Activated T-cell treated with anti-CD3 and anti-CD28 coated beads, Interleukin-2, amount 50 U/mL, for 1 hour (primary cell): ENCODE results near the gene YEATS2.
A peak's percentile ranks its signal among the peaks of the same experiment; 100 is the strongest.
"Not testable (repeated sequence)": the region's sequence is repeated elsewhere in the genome, so short reads cannot be mapped to it uniquely, and the experiment has no call there.

ENCODE experiments used
- DNase-seq: peaks from one replicate; pipeline ENCODE4 v3.0.0-alpha.2; 2020

The YEATS2 gene

DNA sequence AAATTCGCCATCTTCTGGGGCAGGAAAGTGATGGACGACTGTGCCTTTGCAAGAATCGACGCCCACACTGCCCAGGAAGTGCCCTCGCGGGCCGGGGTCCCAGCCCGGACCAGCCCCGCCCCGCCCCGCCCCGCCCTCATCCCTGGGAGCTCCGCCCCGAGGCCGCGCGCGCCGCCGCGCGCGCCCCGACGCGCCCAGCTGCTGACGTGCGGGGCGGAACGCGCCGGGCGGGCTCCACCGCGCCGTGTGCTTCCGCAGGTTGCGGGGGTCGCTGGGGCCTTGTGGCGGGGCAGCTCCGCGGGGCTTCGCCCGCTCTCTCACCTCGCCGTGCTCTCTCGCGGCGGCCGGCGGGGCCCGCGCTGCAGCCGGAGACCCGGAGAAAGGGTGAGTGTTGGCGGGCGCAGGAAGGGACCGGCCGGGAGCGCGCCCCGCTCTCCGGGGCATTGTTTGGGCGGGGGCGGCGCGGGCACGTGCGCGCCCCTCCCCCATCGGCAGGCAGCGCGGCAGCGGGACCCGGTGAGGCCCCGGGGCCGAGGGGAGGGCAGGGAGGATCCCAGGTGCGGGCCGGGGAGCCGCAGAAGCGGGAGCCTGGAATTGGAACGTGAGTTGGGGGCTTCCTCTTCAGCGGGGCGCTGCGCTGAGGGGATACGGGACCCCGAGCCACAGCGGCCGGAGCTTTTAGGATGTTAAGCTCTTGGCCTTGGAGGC, at the start of gene YEATS2:
Gene YEATS2 (plus strand): TSS at position 188 of the 708 bp plus-strand sequence. CDS start 17,366 bp downstream, outside the sequence.
- DNase-seq: peak; percentile 78

DNA sequence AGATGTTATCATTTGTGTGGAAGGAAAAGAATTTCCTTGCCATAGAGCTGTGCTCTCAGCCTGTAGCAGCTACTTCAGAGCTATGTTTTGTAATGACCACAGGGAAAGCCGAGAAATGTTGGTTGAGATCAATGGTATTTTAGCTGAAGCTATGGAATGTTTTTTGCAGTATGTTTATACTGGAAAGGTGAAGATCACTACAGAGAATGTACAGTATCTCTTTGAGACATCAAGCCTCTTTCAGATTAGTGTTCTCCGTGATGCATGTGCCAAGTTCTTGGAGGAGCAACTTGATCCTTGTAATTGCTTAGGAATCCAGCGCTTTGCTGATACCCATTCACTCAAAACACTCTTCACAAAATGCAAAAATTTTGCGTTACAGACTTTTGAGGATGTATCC, 47.0 kb upstream of the YEATS2 start:
- no peak for DNase-seq

DNA sequence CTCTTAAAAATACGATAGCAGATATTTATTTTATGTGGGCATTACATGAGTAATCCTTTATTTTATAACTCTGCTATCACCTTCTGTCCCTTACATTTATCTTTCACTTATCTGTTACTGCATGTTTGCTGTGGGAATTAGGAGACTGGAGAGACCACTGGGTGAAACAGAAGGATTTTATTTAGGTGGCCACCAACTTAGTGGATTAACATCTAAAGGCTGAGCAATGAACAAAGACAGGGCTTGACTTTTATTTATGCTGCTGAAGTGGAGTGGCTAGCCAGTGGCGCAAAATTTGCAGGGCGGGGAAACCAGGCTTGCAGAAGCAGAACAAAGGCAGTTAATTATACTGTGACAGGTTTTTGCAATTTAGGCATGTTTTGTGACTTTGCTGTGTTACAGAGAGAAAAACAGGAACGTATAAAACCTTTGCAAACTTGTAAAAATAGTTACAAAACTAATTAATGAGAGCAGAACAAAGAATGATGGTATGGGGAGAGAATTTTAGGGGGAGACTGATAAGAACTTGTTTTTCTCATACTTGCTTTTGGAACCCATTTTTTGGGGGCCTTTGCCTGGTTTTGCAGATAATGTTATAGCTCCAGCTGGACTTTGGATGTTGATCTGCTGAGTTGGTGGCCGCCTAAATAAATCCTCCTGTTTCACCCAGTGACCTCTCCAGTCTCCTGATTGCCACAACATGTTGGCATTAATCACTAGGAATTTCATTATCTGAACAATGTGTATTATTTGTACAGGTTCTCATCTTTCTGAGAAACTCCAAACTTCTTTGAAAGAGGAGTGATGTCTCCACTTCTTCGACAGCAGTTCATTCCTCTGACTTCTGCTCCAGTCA, 44.2 kb upstream of the YEATS2 start:
- no peak for DNase-seq

DNA sequence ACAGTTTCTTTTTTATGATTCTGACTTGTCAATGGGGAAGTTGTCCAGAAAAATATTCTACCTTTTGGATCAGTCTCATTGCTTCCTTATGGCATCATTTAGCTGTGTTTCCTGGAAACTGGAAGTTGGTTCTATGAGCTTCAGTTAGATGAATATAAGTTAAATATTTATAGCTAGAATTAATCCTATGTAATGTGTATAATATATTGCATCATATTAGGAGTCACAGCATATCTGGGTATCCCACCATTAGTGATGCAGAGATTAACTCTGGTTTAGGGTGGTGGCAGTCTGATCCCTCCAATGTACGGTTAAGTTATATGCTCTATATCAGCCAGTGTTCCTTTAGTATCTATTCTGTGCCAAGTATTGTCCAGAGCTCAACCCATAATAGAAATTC, 42.9 kb upstream of the YEATS2 start:
- no peak for DNase-seq

DNA sequence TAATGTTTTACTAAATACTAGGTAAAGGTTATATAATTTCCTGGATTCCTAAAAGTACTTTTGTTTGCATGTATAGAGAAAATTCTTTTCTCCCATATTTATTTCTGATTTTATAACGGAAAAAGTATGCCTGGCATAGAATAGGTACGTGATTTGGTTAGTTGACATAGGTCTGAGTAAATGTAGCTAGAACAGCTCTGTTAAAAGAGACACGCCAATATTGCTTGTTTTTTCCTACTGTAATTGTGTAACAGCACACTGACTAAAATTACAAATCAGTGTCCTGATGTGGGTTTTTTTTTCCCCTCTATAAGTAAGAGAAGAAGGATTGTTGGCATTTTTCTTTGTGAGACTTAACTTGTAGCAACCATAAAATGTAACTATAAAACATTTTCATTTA, 35.5 kb upstream of the YEATS2 start:
- DNase-seq: no peak

DNA sequence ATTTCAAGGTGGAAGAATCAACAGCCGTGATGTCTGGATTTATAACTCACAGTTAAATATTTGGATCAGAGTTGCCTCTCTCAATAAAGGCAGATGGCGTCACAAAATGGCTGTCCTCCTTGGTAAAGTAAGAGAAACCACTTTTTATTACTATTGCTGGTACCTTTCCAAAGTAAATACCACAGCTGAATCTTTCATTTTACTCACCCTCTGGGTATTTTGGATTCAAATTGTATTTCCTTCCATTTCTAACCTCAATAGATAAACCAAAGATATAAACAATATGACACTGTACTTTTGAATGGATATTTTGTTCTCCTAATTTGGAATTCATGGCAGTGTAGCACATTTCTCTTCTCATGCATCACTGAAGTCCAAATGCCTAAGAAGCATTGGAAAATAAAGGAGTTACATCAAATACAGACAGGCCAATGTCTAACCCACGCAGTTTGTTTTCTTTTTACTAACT, 32.6 kb upstream of the YEATS2 start:
- DNase-seq: no peak

DNA sequence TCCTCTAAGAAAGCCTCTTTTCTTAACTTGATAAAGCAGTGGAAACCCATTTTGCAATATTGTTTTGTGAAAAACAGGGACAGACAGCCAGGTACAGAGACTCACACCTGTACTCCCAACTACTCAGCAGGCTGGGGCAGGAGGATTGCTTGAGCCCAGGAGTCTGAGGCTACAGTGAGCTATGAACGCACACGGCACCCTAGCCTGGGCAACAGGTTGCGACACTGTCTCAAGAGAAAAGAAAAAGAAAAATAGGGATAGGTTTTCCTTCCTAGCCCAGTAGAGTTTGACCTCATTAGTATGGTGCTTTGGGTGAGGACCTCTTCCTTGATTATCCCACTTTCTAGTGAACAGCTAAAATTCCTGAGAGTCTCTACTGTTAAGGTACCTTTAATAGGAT, 17.5 kb upstream of the YEATS2 start:
- no peak for DNase-seq

DNA sequence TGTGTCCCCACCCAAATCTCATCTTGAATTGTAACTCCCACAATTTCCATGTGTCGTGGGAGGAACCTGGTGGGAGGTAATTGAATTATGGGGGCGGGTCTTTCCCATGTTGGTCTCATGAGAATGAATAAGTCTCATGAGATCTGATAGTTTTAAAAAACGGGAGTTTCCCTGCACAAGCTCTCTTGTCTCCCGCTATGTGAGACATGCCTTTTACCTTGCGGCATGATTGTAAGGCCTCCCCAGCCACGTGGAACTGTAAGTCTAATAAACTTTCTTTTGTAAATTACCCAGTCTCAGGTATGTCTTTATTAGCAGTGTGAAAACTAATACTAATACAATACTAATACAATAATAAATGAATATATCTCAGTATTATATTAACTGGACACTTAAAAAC, 9.9 kb upstream of the YEATS2 start:
- DNase-seq: no peak

DNA sequence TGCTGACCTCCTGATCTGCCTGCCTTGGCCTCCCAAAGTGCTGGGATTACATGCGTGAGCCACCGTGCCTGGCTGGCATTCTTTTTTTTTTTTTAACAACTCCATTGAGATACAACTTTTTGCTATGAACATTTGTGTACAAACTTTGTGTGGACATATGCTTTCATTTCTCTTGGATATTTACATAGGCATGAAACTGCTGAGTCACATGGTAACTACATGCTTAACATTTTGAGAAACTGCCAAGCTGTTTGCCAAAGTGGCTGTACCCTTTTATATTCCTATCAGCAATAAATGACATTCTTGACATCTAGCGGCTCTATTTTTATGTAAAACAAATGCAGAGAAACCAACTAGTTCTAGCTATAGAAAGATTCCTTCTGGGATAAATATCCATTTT, 8.7 kb upstream of the YEATS2 start:
- DNase-seq: no peak

DNA sequence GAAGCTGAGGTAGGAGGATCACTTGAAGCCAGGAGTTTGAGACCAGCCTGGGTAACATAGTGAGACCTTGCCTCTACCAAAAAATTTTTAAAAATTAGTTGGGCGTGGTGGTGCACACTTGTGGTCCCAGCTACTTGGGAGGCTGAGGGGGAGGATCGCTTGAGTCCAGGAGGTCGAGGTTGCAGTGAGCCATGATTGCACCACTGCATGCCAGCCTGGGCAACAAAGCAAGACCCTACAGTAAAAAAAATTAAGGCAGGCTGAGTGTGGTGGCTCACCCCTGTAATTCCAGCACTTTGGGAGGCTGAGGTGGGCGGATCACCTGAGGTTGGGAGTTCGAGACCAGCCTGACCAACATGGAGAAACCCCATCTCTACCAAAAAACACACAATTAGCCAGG, 8.0 kb upstream of the YEATS2 start:
- DNase-seq: not testable (repeated sequence)

DNA sequence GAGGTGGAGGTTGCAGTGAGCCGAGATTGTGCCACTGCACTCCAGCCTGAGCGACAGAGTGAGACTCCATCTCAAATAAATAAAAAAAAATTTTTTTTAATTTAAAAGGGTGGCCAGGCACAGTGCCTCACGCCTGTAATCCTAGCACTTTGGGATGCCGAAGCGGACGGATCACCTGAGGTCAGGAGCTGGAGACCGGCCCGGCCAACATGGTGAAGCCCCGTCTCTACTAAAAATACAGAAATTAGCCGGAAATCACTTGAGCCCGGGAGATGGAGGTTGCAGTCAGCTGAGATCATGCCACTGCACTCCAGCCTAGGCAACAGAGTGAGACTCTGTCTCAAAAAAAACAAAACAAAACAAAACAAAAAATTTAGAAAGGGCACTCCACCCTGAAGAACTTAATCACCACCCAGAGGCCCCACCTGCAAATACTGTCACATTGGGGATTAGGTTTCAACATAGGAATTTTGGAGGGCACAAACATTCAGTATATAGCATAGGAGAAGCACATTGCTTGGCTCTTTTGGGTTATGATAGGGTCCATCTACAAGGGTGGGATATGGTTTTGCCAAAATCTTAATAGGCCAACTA, 7.1 kb upstream of the YEATS2 start:
- DNase-seq: no peak

DNA sequence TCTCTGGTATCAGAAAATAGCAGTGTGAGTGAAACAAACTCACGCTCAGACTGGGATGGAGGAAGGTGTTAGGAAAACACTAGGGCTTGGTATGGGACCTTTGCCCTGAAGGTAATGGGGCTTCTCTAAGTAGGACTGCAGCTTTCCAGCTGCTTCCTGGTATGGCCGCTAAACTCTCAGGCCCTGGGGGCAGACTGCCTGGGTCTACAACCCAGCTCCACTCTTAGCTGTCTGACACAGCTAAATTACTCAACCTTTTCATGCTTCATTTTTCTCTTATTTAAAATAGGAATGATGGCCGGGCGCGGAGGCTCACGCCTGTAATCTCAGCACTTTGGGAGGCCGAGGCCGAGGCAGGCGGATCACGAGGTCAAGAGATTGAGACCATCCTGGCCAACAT, 5.2 kb upstream of the YEATS2 start:
- no peak for DNase-seq

DNA sequence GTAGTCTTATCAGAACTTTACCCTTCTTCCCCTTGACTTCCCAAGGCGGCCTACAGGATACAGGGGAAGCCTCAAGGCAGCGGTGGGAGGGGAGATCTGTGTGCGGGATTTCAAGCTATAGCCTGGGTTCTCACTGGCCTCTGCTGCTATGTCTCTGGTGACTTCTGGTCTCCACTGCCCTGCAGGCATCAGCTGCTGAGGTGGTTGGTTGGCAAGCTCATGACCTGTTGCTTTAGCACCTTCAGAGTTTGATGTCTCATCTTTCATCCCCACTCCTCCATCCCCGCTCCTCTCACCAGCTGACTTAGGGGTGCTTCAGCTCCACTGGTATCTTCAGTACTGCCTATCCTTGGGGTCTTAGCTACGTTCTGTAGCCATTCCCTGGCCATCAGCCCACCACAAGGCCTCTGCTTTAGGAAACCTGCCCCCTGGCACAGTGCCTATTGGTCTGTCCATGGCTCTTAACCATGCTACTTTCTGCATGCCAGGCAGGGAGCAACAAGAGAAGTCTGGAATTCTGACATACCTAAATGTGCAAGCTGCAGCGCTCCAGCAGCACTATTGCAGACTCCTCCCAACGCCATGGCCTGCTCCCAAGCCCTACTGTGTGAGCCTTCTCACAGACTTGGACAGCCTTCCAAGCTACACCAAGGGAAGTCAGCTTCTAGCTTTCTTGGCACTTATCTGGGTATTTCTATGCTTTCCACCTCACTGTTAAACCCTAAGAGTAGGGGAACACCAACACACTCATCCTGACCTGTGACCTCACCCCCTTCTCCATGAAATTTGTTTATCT, 1.8 kb upstream of the YEATS2 start:
- no peak for DNase-seq

DNA sequence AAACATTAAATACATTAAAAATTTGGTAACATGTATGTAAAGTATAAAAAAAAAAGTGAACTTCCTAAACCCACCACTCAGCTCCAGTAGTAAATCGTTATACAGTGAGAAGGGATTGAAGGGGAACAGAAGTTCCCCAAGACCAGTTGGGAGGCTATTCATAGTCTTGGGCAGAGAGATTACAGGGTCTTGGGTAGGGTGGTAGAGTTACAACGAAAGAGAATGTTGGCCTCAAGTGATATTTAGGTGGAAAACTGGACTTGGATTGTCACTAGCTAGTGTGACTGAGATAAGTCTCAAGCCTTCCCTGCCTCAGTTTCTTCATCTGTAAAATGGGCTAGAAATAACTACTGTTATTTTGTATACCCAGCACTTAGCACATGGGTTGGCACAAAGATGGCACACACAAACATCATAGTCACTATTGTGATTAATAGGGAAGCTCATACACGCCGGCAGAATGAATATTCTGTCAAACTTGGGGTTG, 431 bp upstream of the YEATS2 start:
- no peak for DNase-seq

DNA sequence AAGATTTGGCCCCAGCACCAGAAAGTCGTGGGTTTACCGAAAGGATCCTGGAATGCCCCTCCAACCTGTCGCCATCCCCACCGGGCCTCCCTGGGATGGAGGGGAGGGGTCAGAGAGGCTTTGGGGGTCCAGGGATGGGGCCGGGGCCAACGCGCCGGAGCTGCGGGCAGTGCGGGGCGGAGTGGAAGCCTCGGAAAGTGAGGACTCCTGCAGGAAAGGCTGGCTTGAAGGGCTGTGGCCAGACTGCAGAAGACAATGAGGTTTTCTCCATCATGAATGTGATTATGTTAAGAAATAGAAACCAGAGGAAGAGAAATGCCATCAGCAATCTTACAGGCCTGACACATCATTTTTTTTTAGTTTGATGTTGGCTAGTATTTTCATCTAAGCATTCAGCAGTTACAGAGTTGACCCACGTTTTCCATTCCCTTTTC, 738 bp downstream of the YEATS2 start:
- DNase-seq: peak; percentile 47

DNA sequence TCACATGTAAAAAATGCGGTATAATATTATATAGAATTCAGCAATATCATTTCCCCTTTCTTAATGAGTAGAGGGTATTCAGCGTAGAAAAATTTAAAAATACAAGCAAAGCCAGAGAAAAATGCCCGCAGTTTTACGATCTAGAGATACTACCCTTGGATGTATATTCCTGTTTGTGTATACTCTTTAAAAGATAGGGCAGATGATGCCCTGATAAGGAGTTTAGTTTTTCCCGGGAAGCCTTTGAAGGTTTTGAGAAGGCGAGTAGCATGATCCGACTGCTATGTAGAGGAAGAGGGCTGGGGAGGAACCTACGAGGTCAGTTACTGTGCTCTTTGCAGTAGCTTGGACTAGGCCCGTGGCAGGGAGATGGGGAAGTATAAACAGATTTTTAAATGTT, 1.2 kb downstream of the YEATS2 start:
- no peak for DNase-seq

DNA sequence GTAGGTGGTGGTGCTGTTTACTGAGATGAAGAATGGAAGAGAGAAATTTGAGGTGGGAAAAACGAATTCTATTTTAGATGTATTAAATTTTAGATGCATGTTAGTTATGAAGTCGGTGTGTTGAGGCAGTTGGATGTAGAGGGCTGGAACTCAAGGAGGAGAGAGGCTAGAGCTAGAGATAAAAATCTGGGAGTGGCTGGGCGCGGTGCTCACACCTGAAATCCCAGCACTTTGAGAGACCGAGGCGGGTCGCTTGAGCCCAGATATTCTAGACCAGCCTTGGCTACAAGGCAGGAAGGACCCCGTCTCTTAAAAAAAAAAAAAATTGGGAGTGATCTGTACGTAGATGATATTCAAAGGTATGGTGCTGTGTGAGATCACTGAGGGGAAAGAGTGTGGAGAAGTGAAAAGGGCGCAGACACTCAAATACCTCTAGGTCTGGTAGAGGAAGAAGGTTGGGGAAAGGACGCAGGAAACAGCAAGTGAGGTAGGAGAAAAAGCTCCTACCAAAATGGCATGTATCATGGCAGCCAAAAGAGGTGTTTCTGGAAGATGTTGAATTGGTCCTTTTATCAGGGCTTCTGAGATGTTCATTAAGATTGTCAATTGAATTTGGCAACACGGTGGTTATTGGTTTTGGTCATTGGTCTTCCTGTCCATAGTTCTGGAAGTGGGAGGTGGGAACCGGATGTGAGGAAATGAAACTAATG, 1.8 kb downstream of the YEATS2 start:
- DNase-seq: no peak

DNA sequence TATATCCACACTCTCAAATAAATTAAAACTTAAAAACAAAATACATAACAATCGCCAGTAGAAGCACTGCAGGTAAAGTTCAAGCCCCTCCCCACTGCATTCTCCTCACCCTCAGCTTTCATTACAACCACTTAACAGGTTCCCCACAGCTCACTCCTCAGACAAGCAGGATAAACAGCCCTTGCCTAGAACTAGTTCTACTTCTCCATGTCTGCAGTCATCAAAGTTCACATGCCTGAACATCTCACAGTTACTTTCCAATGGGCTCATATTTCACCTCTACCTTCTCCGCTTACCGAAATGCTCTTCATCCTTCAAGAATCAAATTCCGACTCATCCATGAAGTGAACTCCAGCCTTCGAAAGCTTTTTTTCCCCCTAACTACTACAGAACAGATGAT, 4.1 kb downstream of the YEATS2 start:
- DNase-seq: no peak

DNA sequence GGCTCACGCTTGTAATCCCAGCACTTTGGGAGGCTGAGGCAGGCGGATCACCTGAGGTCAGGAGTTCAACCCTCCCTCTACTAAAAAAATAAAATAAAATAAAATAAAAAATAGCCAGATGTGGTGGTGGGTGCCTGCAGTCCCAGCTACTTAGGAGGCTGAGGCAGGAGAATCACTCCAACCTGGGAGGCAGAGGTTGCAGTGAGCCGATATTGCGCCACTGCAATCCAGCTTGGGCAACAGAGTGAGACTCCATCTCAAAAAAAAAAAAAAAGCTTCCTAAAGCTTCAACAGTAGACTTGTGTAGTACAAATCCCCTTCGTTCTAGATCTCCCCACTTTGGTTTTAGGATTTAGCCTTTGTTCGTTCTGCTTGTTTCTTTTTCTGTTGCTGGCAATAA, 6.3 kb downstream of the YEATS2 start:
- DNase-seq: not testable (repeated sequence)

DNA sequence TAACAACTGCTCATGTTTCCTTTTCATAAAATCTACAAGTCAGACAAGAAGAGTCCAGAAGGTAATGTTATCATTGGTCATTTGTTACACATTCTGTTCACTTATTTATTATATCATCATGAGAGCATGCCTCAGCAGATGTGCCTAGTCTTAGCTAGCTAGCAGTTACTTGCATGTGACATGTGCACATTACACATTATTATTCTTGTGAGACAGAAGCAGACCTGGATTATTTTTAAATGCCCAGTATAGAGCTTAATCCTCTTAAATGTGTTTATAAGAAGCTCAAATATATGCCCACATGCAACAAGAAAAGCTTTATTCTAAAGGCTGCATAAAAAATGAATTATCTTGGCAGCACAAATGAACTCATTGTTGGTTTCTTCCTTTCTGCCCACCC, 12.6 kb downstream of the YEATS2 start:
- no peak for DNase-seq

DNA sequence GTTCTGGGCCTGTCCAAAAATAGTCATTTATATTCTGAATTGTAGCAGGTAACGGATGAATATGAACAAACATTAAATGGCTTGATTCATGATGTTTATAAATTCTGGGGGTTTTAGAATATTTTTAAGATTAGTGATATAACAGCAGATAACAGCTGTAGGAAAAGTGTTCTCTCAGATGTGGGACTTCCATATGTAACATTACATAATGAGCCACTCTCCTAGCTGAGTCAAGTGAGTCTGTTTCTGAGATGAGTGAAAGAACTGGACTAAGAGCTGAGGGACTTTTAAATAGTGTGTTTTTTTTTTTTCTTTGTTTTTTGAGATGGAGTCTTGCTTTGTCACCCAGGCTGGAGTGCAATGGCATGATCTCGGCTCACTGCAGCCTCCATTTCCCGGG, 13.9 kb downstream of the YEATS2 start:
- no peak for DNase-seq

DNA sequence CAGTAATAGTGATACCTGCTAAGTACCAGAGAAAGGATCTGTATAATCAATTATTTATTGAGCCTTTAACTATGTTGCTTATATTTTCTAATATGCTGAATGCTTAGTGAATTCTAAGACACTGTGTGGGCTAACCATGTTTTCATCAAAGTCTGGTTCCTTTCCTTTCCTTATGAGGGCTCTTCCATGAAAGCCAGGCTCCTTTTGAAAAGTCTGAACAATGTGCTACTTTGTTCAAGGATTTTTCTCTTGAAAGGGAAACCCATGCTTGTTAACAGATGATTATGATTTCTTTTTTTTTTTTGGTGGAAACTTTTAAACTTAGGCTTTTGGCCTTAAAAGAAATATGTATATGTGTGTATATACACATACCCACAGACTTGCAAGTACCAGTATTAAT, 17.0 kb downstream of the YEATS2 start:
- DNase-seq: no peak
